ENCODE data around the gene TCF4. TPM values are rescaled to one million over a fixed set of nuclear protein-coding genes. Genes with fewer than 3 reads are reported as not detected.

The TCF4 gene
- polyA plus RNA-seq, 2 donors = 3.7 to 4.8 TPM

DNA sequence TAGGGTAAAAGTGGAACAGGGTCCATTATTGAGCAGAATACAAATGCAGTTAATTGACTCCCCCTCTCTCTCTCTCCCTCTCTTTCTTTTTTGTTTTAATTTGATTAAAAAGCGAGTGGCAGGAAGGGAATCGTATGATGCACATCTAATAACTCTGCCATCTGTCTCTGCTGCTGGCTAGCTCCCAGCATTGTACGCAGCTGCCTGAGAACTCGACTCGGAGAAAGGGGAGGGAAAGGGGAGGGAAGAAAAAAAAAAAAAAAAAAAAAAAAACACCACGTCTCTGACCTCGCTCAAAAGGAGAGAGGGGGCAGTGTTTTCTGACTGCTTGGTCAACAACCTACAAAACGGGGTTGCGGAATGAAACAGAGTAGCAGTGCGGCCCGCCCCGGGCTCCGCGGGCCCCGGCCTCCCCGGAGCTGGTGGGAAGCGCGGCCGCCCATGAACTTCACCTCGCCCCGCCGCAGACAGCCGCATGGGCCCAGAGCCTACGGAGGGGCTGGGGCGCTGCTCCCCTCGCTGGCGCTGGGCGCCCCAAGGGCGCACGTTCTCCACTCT is 265.7 kb downstream of the TCF4 start:
- Histone ChIP-seq H3K9me3 (ENCODE audit: control insufficient read depth in 2 of 2, insufficient read depth in 1 of 2, low read depth in 1 of 2, low read length in 1 of 2) (no peaks in the 10 kb centered on the region), H3K4me1 (ENCODE audit: control insufficient read depth in 2 of 2, insufficient read depth in 2 of 2, low read length in 1 of 2) (no peaks in the 10 kb centered on the region), H3K27me3 (ENCODE audit: control insufficient read depth in 1 of 2, insufficient read depth in 2 of 2, low read length in 2 of 2) (no peaks in the 10 kb centered on the region), H3K36me3 (ENCODE audit: control insufficient read depth in 2 of 2, insufficient read depth in 2 of 2, low read length in 1 of 2) (no peaks in the 10 kb centered on the region), H3K4me3 (ENCODE audit: low read depth in 1 of 2, low read length in 2 of 2) (peak overlapping the region; percentile 39 to 77), H3K27ac (ENCODE audit: low read depth in 2 of 2, low read length in 1 of 2) (peak overlapping the region; percentile 67 to 90)
- 1 to 2% methylated on average over 28 to 30 of the region's 30 CpGs for WGBS, 2 donors

DNA sequence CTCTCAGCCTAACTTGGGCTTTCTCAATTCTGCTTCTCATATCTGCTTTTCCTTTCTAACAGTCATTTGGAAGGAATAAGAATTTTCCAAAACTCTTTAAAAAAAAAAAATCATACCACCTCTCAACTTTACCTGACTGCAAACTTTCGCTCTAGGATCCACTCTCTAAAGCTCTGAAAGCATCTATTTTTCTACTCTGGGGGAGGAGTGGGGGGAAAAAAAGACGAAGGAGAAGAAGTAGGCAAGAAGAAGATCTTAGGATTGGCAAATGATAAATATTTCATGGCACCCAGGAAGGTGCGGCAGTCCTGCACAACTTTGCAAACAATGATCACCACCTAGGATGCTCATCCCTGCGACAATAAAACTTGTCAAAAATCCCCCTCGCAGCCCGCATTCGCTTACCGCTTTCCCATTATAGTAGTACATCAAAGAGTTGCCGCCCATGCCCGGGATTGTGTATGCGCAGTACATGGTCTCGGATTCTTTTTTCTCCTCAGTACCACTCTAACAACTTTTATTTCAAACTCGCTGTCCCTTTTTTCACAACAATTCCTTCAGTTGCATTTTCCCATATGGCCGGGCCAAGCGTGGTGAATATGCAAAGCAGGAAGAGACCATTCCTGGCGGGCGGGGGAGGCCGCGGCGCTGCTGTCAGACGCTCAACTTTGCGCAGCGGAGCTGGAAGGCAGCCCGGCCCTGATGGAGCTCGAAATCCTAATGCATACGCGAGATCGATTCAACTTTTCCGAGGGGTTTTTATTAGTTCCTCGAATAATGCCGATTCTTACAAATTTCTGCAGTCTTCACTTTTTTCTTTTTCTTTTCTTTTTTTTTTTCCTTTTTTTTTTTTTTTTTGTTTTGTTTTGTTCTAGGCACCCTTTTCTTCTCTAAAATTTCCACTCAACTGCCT is 266.5 kb downstream of the TCF4 start:
- H3K4me1 ChIP-seq (ENCODE audit: control insufficient read depth in 2 of 2, insufficient read depth in 2 of 2, low read length in 1 of 2) = no peaks in the 10 kb centered on the region
- peak overlapping the region; percentile 76 to 77 for H3K27ac ChIP-seq (ENCODE audit: low read depth in 2 of 2, low read length in 1 of 2)
- 1 to 2% methylated on average over 31 of the region's 31 CpGs for WGBS, 2 donors
- H3K4me3 ChIP-seq (ENCODE audit: low read depth in 1 of 2, low read length in 2 of 2) = peak overlapping the region; percentile 50 to 77
- H3K9me3 ChIP-seq (ENCODE audit: control insufficient read depth in 2 of 2, insufficient read depth in 1 of 2, low read depth in 1 of 2, low read length in 1 of 2) = no peaks in the 10 kb centered on the region
- no peaks in the 10 kb centered on the region for H3K36me3 ChIP-seq (ENCODE audit: control insufficient read depth in 2 of 2, insufficient read depth in 2 of 2, low read length in 1 of 2)
- H3K27me3 ChIP-seq (ENCODE audit: control insufficient read depth in 1 of 2, insufficient read depth in 2 of 2, low read length in 2 of 2) = no peaks in the 10 kb centered on the region

GRCh38 chr18:55320424-55321264 is 267.3 kb downstream of the TCF4 start:
- Histone ChIP-seq H3K4me1 (ENCODE audit: control insufficient read depth in 2 of 2, insufficient read depth in 2 of 2, low read length in 1 of 2) (no peaks in the 10 kb centered on the region), H3K9me3 (ENCODE audit: control insufficient read depth in 2 of 2, insufficient read depth in 1 of 2, low read depth in 1 of 2, low read length in 1 of 2) (no peaks in the 10 kb centered on the region), H3K4me3 (ENCODE audit: low read depth in 1 of 2, low read length in 2 of 2) (peak overlapping the region in 1 of 2 donors; percentile 77), H3K36me3 (ENCODE audit: control insufficient read depth in 2 of 2, insufficient read depth in 2 of 2, low read length in 1 of 2) (no peaks in the 10 kb centered on the region), H3K27me3 (ENCODE audit: control insufficient read depth in 1 of 2, insufficient read depth in 2 of 2, low read length in 2 of 2) (no peaks in the 10 kb centered on the region), H3K27ac (ENCODE audit: low read depth in 2 of 2, low read length in 1 of 2) (peak overlapping the region; percentile 31 to 77)
- 41 to 54% methylated on average over 8 of the region's 8 CpGs for WGBS, 2 donors

GRCh38 chr18:55319459-55320193 is 268.4 kb downstream of the TCF4 start:
- H3K4me1 ChIP-seq (ENCODE audit: control insufficient read depth in 2 of 2, insufficient read depth in 2 of 2, low read length in 1 of 2) = no peaks in the 10 kb centered on the region
- H3K27ac ChIP-seq (ENCODE audit: low read depth in 2 of 2, low read length in 1 of 2) = peak overlapping the region in 1 of 2 donors; percentile 70
- 56 to 58% methylated on average over 6 of the region's 6 CpGs for WGBS, 2 donors
- no peak overlapping the region for H3K4me3 ChIP-seq (ENCODE audit: low read depth in 1 of 2, low read length in 2 of 2)
- H3K36me3 ChIP-seq (ENCODE audit: control insufficient read depth in 2 of 2, insufficient read depth in 2 of 2, low read length in 1 of 2) = no peaks in the 10 kb centered on the region
- H3K9me3 ChIP-seq (ENCODE audit: control insufficient read depth in 2 of 2, insufficient read depth in 1 of 2, low read depth in 1 of 2, low read length in 1 of 2) = no peaks in the 10 kb centered on the region
- no peaks in the 10 kb centered on the region for H3K27me3 ChIP-seq (ENCODE audit: control insufficient read depth in 1 of 2, insufficient read depth in 2 of 2, low read length in 2 of 2)

DNA sequence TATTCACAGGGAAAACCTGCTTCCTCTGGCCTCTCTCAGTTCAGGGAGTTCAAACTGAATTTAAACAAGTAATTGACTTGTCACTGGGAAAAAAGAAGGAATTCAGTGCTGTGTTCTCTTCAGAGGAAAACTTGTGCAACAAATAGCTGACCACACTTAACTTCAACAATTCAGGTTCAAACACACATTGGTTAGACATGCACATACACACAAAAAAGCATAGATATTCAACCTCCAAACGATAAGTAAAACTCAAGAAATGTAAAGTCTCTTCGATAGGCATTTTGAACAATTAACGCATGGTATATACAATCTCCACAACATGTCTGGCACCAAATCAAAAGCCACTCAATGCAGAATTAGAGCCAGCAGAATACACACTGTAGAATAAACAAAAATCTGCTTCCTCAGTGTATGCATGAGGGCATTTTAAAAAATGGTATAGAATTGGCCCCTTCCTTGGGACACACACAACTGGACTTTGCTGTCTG is 269.0 kb downstream of the TCF4 start:
- no peak overlapping the region for H3K4me3 ChIP-seq (ENCODE audit: low read depth in 1 of 2, low read length in 2 of 2)
- H3K9me3 ChIP-seq (ENCODE audit: control insufficient read depth in 2 of 2, insufficient read depth in 1 of 2, low read depth in 1 of 2, low read length in 1 of 2) = no peaks in the 10 kb centered on the region
- WGBS, 2 donors = 59 to 71% methylated on average over 3 of the region's 3 CpGs
- peak overlapping the region in 1 of 2 donors; percentile 70 for H3K27ac ChIP-seq (ENCODE audit: low read depth in 2 of 2, low read length in 1 of 2)
- H3K27me3 ChIP-seq (ENCODE audit: control insufficient read depth in 1 of 2, insufficient read depth in 2 of 2, low read length in 2 of 2) = no peaks in the 10 kb centered on the region
- no peaks in the 10 kb centered on the region for H3K36me3 ChIP-seq (ENCODE audit: control insufficient read depth in 2 of 2, insufficient read depth in 2 of 2, low read length in 1 of 2)
- no peaks in the 10 kb centered on the region for H3K4me1 ChIP-seq (ENCODE audit: control insufficient read depth in 2 of 2, insufficient read depth in 2 of 2, low read length in 1 of 2)

GRCh38 chr18:55317864-55318263 is 270.1 kb downstream of the TCF4 start:
- H3K27me3 ChIP-seq (ENCODE audit: control insufficient read depth in 1 of 2, insufficient read depth in 2 of 2, low read length in 2 of 2) = no peaks in the 10 kb centered on the region
- WGBS, 2 donors = 65 to 70% methylated on average over 6 of the region's 6 CpGs
- H3K9me3 ChIP-seq (ENCODE audit: control insufficient read depth in 2 of 2, insufficient read depth in 1 of 2, low read depth in 1 of 2, low read length in 1 of 2) = no peaks in the 10 kb centered on the region
- no peaks in the 10 kb centered on the region for H3K4me1 ChIP-seq (ENCODE audit: control insufficient read depth in 2 of 2, insufficient read depth in 2 of 2, low read length in 1 of 2)
- no peaks in the 10 kb centered on the region for H3K36me3 ChIP-seq (ENCODE audit: control insufficient read depth in 2 of 2, insufficient read depth in 2 of 2, low read length in 1 of 2)
- H3K27ac ChIP-seq (ENCODE audit: low read depth in 2 of 2, low read length in 1 of 2) = no peak overlapping the region
- no peak overlapping the region for H3K4me3 ChIP-seq (ENCODE audit: low read depth in 1 of 2, low read length in 2 of 2)

DNA sequence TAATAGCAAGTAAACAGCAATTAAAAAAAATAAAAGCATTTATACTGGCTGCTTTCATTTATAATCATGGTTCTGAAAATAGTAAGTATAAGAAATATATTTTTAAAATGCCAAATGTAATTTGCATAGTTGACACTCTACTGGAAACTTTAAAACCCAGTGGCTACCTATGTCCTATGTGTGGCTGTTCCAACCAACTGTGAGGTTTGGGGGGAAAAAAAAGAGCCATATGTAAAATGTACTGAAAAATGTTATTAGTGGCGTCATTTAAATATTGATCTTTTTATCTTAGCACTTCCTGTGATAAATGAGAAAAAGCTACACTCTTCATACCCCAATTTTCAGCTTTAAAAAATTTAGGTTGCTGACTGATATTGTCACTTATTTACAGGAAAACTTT is 270.7 kb downstream of the TCF4 start:
- Histone ChIP-seq H3K4me1 (ENCODE audit: control insufficient read depth in 2 of 2, insufficient read depth in 2 of 2, low read length in 1 of 2) (no peaks in the 10 kb centered on the region), H3K27ac (ENCODE audit: low read depth in 2 of 2, low read length in 1 of 2) (no peak overlapping the region), H3K27me3 (ENCODE audit: control insufficient read depth in 1 of 2, insufficient read depth in 2 of 2, low read length in 2 of 2) (no peaks in the 10 kb centered on the region), H3K4me3 (ENCODE audit: low read depth in 1 of 2, low read length in 2 of 2) (no peak overlapping the region), H3K9me3 (ENCODE audit: control insufficient read depth in 2 of 2, insufficient read depth in 1 of 2, low read depth in 1 of 2, low read length in 1 of 2) (no peaks in the 10 kb centered on the region), H3K36me3 (ENCODE audit: control insufficient read depth in 2 of 2, insufficient read depth in 2 of 2, low read length in 1 of 2) (no peaks in the 10 kb centered on the region)
- WGBS, 2 donors = 79 to 90% methylated on average over 1 of the region's 1 CpG

DNA sequence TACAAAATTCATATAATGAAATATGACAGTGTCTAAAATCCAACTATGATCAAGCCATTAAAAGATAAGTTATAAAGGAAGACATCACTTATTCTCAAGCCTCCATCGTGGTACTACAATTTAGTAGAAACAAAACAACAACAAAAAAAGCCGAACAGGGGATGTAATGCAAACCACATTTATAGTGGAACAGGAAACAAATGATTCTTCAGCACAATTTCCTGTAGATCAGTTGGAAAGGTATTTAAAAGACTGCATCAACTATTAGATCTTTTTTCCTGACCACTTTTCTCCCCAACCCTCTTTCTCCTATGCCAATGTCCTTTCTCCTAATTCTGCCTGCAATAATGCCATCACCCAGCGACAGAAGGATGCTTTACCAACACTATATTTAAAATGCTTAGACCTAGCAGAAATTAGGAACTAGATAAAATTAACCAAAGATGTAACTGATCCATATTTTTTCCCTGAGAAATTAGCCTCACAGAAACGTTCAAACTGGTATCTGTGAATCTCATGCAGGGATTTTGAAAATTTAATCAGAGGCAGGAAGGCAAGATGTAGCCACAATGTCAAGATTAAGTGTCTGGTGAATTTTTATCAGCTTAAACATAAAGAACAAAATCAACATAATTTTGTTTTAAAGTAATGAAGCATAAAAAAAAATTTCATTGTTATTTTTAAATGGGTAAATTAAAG is 271.4 kb downstream of the TCF4 start:
- H3K36me3 ChIP-seq (ENCODE audit: control insufficient read depth in 2 of 2, insufficient read depth in 2 of 2, low read length in 1 of 2) = no peaks in the 10 kb centered on the region
- no peak overlapping the region for H3K27ac ChIP-seq (ENCODE audit: low read depth in 2 of 2, low read length in 1 of 2)
- 63 to 68% methylated on average over 4 of the region's 4 CpGs for WGBS, 2 donors
- H3K9me3 ChIP-seq (ENCODE audit: control insufficient read depth in 2 of 2, insufficient read depth in 1 of 2, low read depth in 1 of 2, low read length in 1 of 2) = no peaks in the 10 kb centered on the region
- no peak overlapping the region for H3K4me3 ChIP-seq (ENCODE audit: low read depth in 1 of 2, low read length in 2 of 2)
- no peaks in the 10 kb centered on the region for H3K27me3 ChIP-seq (ENCODE audit: control insufficient read depth in 1 of 2, insufficient read depth in 2 of 2, low read length in 2 of 2)
- H3K4me1 ChIP-seq (ENCODE audit: control insufficient read depth in 2 of 2, insufficient read depth in 2 of 2, low read length in 1 of 2) = no peaks in the 10 kb centered on the region

Measured in esophagus (tissue), 2 donors.